GM18517 (cell line): Measurements from ENCODE around the gene ASTN2.

ENCODE experiments used
- ATAC-seq: cut with Tn5 transposase; IDR thresholded peaks from one replicate; pipeline ENCODE4 v1.9.1; 2021; ENCODE audit warnings: mild to moderate bottlenecking, moderate library complexity; ENCODE audit not compliant: unreplicated experiment

Gene ASTN2

DNA sequence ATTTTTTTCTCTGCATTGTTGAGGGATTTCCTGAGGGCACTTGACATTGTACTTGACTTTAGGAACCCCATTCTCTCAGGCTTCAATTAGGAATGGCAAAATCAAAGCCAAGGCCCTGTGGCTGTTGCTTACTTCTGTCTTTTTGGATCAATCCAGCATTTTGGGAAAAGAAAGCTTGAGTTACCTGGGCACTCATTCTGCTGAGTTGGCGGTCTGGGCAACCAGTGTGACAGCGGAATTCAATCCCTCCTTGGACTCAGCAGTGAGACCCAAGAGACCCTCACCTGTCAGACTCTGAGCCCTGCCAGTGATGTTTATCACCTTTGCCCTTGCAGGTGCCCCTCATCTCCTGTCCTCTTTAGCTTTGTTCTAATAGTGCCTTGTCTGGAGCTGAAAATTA lies 1036.0 kb downstream of the ASTN2 start:
- no peak for ATAC-seq

DNA sequence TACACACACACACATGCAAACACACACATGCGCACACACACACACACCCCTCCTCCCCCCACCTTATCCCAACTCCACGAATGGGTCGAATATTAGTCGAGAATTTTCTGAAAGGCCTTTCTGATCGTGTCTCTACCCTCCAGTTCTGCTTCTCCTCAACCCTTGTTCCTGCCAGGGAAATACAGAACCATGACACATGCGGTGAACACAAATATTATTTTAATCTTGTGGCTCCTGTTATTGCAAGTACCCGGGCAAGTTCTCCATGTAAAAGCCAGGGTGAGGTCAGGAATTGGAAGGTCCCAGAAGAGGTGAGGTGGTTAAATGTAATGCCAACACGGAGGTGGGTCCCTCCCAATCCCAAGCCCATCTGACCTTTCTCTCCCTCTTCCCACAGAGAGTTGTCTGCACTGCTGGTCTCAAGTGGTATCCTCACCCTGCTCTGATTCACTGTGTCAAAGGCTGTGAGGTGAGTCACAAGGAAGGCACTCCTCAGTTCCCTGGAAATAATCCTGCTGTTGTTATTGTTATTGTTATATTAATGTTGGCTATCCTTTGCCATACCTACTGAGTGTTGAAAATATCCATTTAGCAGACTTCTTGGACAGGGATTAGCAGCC lies 1037.6 kb downstream of the ASTN2 start:
- no peak for ATAC-seq
